ENCODE data around the gene HNRNPU. TPM values are rescaled to one million over a fixed set of nuclear protein-coding genes. Genes with fewer than 3 reads are reported as not detected.

HNRNPU gene
- total RNA-seq, 1 donor from 2014 or later, result 358 TPM

DNA sequence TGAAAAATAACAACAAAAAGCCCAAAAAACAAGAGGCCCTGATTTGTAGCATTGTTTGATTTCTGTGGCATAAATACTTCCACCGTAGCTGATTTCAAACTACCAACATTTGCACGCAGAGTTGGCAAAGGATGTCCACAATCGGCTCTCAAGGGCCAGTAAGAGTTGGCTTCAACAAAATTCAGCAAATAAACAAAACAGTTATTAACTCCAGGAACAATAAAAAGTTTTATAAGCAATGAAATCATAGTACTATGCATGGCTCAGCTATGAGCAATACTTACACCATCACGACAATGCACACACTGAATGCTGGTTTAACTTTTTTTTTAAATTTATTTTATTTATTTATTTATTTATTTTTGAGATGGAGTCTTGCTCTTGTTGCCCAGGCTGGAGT lies 37.6 kb downstream of the HNRNPU start:
- DNase-seq (ENCODE audit: low read depth), result no peak
- Histone ChIP-seq H3K36me3 (ENCODE audit: control insufficient read depth, insufficient read depth, low read length) (no peaks in the 10 kb centered on the region), H3K27me3 (ENCODE audit: control insufficient read depth, insufficient read depth, low read length) (no peaks in the 10 kb centered on the region), H3K4me3 (ENCODE audit: low read depth, low read length) (no peak overlapping the region)
- TF ChIP-seq, protein P1, sequence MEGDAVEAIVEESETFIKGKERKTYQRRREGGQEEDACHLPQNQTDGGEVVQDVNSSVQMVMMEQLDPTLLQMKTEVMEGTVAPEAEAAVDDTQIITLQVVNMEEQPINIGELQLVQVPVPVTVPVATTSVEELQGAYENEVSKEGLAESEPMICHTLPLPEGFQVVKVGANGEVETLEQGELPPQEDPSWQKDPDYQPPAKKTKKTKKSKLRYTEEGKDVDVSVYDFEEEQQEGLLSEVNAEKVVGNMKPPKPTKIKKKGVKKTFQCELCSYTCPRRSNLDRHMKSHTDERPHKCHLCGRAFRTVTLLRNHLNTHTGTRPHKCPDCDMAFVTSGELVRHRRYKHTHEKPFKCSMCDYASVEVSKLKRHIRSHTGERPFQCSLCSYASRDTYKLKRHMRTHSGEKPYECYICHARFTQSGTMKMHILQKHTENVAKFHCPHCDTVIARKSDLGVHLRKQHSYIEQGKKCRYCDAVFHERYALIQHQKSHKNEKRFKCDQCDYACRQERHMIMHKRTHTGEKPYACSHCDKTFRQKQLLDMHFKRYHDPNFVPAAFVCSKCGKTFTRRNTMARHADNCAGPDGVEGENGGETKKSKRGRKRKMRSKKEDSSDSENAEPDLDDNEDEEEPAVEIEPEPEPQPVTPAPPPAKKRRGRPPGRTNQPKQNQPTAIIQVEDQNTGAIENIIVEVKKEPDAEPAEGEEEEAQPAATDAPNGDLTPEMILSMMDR (IDR thresholded peaks at IDR 0.05; ENCODE audit: insufficient read depth, low read length, poor library complexity, severe bottlenecking), result no peak

DNA sequence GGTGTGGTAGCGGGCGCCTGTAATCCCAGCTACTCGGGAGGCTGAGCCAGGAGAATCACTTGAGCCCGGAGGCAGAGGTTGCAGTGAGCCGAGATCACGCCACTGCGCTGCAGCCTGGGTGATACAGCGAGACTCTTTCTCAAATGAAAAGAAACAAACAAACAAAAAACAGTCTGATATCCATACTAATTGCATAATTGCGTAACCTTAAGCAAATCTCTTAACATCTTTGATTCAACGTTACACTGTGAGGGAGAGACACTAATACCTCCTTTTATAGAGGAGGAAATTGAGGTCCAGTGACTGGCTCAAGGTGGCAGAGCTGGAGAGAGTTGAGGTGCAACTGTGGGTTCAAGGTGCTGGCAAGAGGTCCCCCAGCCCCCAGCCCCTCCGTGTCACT lies 41.5 kb downstream of the HNRNPU start:
- Histone ChIP-seq H3K4me3 (ENCODE audit: low read depth, low read length) (no peak overlapping the region), H3K27me3 (ENCODE audit: control insufficient read depth, insufficient read depth, low read length) (no peaks in the 10 kb centered on the region), H3K36me3 (ENCODE audit: control insufficient read depth, insufficient read depth, low read length) (no peaks in the 10 kb centered on the region)
- DNase-seq (ENCODE audit: low read depth), result no peak
- TF ChIP-seq, protein P1 (IDR thresholded peaks at IDR 0.05; ENCODE audit: insufficient read depth, low read length, poor library complexity, severe bottlenecking), result no peak

DNA sequence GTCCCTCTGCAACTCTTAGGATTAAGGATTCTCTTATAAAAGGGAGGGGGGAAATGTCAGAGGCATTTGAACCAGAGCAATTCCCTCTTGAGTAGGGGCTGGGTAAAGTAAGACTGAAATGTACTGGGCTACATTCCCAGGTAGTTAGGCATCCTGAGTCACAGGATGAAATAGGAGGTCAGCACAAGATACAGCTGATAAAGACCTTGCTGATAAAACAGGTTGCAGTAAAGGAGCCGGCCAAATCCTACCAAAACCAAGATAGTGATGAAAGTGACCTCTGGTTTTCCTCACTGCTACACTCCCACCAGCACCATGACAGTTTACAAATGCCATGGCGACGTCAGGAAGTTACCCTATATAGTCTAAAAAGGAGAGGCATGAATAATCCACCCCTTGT lies 43.2 kb downstream of the HNRNPU start:
- no peak overlapping the region for H3K4me3 ChIP-seq (ENCODE audit: low read depth, low read length)

DNA sequence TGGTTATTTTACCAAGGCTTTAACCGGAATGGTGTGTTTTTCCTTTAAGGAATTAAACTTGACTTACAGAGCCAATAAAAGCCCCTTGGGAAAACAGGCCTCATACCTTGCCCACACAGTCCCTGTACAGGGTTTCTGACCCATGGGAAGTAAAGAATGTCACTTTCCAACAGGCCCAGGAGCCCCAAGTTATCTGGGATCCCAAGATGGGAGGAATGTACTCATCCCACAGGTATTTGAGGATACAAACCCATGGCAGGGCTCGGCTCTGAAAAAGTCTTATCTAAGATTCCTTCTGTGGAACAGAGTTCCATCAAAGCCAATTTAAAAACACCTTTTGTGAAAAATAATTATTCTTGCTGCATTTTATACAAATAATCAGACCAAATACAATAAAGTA lies 44.2 kb downstream of the HNRNPU start:
- DNase-seq (ENCODE audit: low read depth), result no peak
- H3K36me3 ChIP-seq (ENCODE audit: control insufficient read depth, insufficient read depth, low read length), result no peaks in the 10 kb centered on the region
- no peak overlapping the region for H3K4me3 ChIP-seq (ENCODE audit: low read depth, low read length)
- no peaks in the 10 kb centered on the region for H3K27me3 ChIP-seq (ENCODE audit: control insufficient read depth, insufficient read depth, low read length)
- TF ChIP-seq, protein P1 (IDR thresholded peaks at IDR 0.05; ENCODE audit: insufficient read depth, low read length, poor library complexity, severe bottlenecking), result no peak

More for the DNA sequence above, 43.2 kb downstream of the HNRNPU start:
- no peak for DNase-seq (ENCODE audit: low read depth)
- Histone ChIP-seq H3K27me3 (ENCODE audit: control insufficient read depth, insufficient read depth, low read length) (no peaks in the 10 kb centered on the region), H3K36me3 (ENCODE audit: control insufficient read depth, insufficient read depth, low read length) (no peaks in the 10 kb centered on the region)
- TF ChIP-seq, protein P1 (IDR thresholded peaks at IDR 0.05; ENCODE audit: insufficient read depth, low read length, poor library complexity, severe bottlenecking), result no peak

DNA sequence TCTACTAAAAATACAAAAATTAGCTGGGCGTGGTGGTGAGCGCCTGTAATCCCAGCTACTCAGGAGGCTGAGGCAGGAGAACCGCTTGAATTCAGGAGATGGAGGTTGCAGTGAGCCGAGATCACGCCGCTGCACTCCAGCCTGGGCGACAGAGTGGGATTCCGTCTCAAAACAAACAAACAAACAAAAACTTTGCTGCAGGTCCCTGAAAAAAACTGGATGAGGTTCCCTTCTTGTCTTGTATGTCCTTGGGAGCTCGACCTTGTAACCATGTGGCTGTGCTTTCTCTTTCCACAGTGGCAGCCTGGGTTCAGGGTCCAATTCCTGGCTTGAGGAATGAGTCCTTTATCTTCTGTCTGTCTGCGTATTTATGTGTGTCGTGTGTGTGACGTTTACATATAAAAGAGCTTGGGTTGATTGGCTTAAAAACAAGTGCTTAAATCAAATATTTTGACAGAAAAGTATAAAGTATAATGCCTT lies 46.9 kb downstream of the HNRNPU start:
- no peak overlapping the region for H3K4me3 ChIP-seq (ENCODE audit: low read depth, low read length)

More for the DNA sequence above, 46.9 kb downstream of the HNRNPU start:
- TF ChIP-seq, protein P1 (IDR thresholded peaks at IDR 0.05; ENCODE audit: insufficient read depth, low read length, poor library complexity, severe bottlenecking), result no peak
- DNase-seq (ENCODE audit: low read depth), result no peak
- H3K27me3 ChIP-seq (ENCODE audit: control insufficient read depth, insufficient read depth, low read length), result no peaks in the 10 kb centered on the region
- H3K36me3 ChIP-seq (ENCODE audit: control insufficient read depth, insufficient read depth, low read length), result no peaks in the 10 kb centered on the region
